GM12891 (cell line): ENCODE measurements around the gene EBP.

Experiments used
- DNase-seq: peaks from one replicate; pipeline ENCODE4 v3.0.0; 2011; ENCODE audit warnings: low spot score; ENCODE audit not compliant: insufficient read length
- FAIRE-seq: peaks from 2 replicates; lab custom pipeline; 2011; peaks lifted over from hg19 to GRCh38; lab: Jason Lieb, UNC
- PAX5 ChIP-seq: IDR thresholded peaks from 2 replicates; pipeline ENCODE4 v1.6.1; 2011; ENCODE audit warnings: low read length, moderate library complexity, mild to moderate bottlenecking; ENCODE audit not compliant: insufficient read depth, severe bottlenecking
- POLR2A ChIP-seq: IDR thresholded peaks from 2 replicates; pipeline ENCODE4 v1.6.1; 2011; ENCODE audit warnings: low read depth, low read length, control low read depth
- POLR2AphosphoS5 ChIP-seq: IDR thresholded peaks from 2 replicates; pipeline ENCODE4 v1.6.1; 2011; ENCODE audit warnings: low read depth, low read length, control low read depth
- POU2F2 ChIP-seq: IDR thresholded peaks from 2 replicates; pipeline ENCODE4 v1.6.1; 2011; ENCODE audit warnings: low read depth, mild to moderate bottlenecking, control low read depth, low read length, moderate library complexity
- SPI1 ChIP-seq: IDR thresholded peaks from 2 replicates; pipeline ENCODE4 v1.6.1; 2011; ENCODE audit warnings: low read depth, low read length, control low read depth
- TAF1 ChIP-seq: IDR thresholded peaks from 2 replicates; pipeline ENCODE4 v1.6.1; 2011; ENCODE audit warnings: low read depth, low read length, control low read depth

Gene EBP

DNA sequence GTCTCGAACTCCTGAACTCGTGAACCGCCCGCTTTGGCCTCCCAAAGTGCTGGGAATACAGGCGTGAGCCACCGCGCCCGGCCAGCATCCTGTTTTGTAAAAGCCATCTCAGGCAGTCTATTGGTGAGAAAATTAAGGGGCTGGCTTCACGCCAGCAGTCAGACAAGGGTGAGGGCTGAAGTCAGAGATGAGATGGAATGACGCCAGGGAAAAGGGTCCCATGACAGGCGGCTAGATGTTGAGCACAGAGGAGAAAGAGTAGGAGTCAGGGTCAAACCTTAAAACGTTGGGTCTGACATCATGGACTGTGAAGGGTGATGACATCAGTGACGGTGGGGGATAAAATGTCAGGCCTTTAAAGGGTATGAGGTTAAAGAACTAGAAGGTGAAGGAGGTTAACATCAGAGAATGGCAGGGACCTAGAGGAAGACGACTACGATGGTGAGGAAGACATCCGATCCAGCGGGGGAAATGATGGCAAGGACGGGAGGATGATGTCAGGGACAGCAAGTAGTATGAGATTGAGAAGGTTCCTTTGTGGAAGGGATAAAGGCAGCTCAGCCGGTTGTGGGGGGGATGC, 52.2 kb downstream of the EBP start:
- DNase-seq (no peak), FAIRE-seq (no peak)
- TF ChIP-seq POLR2A = peak; percentile 38; the same call in 1 of the 2 replicates
- TF ChIP-seq PAX5 = no peak

DNA sequence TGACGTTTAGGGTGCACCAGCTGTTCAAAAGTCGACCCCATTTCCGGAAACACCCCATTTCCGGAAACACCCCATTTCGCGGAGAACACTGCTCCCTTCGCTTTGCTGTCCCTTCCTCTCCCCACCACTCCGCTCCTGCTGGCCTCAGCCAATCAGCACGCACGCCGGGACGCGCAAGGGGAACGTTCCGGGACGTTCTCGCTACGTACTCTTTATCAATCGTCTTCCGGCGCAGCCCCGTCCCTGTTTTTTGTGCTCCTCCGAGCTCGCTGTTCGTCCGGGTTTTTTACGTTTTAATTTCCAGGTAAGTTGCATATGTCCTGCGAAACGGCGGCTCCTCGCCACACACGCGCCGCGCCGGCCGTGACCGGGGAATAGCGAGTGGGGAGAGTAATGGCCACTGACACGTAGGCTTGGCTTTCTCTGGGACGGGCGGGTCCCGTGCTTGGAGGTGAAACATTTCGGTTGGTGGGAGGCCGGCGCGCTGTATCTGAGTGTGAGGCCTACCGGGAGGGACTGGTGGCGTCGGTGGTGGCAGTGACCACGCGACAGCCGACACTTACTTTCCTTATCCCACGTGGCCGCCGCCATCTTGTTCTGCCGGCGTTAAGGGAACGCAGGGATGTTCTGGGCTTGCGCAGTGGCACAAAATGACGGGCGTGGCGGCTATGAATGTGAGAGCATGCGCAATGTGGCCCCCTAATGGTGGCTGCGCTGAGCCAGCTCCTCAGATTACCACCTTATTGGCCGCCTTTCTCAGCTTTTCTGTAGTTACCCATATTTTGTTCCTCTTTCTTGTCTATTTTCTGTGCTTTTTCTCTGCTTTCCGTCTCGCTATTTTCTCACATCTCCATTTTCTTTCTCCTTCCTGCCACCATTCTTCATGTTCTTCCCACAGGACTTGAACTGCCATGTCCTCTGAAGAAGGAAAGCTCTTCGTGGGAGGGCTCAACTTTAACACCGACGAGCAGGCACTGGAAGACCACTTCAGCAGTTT, 53.0 kb downstream of the EBP start, which contains the start of gene RBM3:
RBM3 (plus strand) TSS at position 215 of the 997 bp plus-strand sequence; CDS start at position 912, 697 bp downstream.
- TF ChIP-seq POLR2A (peak; percentile 91), TAF1 (peak; percentile 58), POLR2AphosphoS5 (peak; percentile 89), SPI1 (0 out of 2 replicates have a peak, but pooled peaks have one; percentile 7), PAX5 (no peak), POU2F2 (peak; percentile 18; the same call in 1 of the 2 replicates)
- DNase-seq (peak; percentile 61), FAIRE-seq (peak; percentile 100)

- DNase-seq = no peak
- FAIRE-seq = peak; percentile 41
These were observed 54.0 kb downstream of the EBP start for GRCh38 chrX:48575642-48576041.

GRCh38 chrX:48576108-48576507, 54.5 kb downstream of the EBP start:
- TF ChIP-seq POLR2AphosphoS5 (peak; percentile 65; the same call in 1 of the 2 replicates), SPI1 (no peak), POLR2A (peak; percentile 54; the same call in 1 of the 2 replicates)
- DNase-seq (no peak), FAIRE-seq (peak; percentile 38)

More at GRCh38 chrX:48575642-48576041, 54.0 kb downstream of the EBP start:
- TF ChIP-seq POLR2A (no peak), TAF1 (no peak), POLR2AphosphoS5 (no peak), PAX5 (no peak), SPI1 (no peak), POU2F2 (no peak)
